SW 1271 (cell line): ENCODE measurements around the gene ZNF624.

Experiments used
- DNase-seq, 2 experiments: peaks; one replicate each; lab custom pipeline; 2025; lab: John Stamatoyannopoulos, UW

The ZNF624 gene

GRCh38 chr17:16593356-16594102 is 60.1 kb downstream of the ZNF624 start:
- DNase-seq = no peak

DNA sequence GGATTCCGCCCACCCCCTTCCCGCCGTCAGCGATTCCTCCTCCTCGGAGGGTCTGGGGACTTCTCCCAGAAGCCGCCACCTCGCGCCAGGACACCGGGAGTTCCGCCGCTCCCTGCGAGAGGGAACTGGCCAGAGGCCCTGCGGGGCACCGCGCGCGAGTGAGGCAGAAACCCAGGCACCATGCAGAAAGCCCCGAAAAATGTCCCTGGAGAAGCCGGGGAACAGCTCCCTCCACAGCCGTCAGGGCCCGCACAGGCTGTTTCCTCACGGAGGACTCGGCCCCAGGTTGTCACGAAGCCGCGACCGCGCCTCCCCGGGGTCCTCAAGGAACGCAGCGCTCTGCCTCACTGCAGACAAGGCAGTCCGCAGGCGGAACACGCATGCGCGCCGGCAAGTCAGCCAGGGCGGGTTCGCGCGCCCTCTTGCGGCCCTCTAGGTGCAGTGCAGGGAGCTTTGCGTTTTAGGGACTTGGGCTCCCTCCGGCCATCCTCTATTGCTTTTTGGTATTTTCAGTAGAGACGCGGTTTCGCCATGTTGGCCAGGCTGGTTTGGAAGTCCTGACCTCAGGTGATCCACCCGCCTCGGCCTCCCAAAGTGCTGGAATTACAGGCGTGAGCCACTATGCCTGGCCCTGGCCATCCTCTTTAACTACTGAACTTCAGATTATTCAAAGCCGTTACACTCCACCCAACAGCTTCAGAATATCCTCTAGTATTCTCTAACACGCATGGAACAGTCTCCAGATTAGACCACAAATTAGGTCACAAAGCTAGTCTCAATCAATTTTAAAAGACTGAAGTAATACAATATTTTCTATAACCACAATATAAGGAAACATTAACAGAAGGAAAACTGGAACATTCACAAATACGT is 64.3 kb downstream of the ZNF624 start:
- peak; percentile 67 to 91 for DNase-seq

- no peak for DNase-seq
Measured at GRCh38 chr17:16585796-16586195, 67.9 kb downstream of the ZNF624 start.

- peak; percentile 93 to 94 for DNase-seq
Measured at GRCh38 chr17:16584273-16584995, 69.2 kb downstream of the ZNF624 start.

- DNase-seq = no peak
Measured at GRCh38 chr17:16583781-16584180, 69.9 kb downstream of the ZNF624 start.

GRCh38 chr17:16573466-16573865 is 80.2 kb downstream of the ZNF624 start:
- no peak for DNase-seq
